Activated naive CD8-positive, alpha-beta T cell treated with anti-CD3 and anti-CD28 coated beads, Interleukin-2, amount 50 U/mL, for 24 hours (primary cell): ENCODE data around the gene POLR1E.

Experiments
- ATAC-seq: fragments of 150-1000 bp; cut with Tn5 transposase; one replicate; pipeline ENCODE4 v1.10.0; 2021
- DNase-seq: peaks from one replicate; pipeline ENCODE4 v3.0.0; 2021
- H3K27ac Mint-ChIP-seq: one replicate; pipeline ENCODE4 v1.8.0; 2021; ENCODE audit warnings: mild to moderate bottlenecking, mixed read lengths
- H3K27me3 Mint-ChIP-seq: one replicate; pipeline ENCODE4 v1.8.0; 2021; ENCODE audit warnings: mixed read lengths
- H3K36me3 Mint-ChIP-seq: one replicate; pipeline ENCODE4 v1.8.0; 2021; ENCODE audit warnings: low read depth, mixed read lengths
- H3K4me1 Mint-ChIP-seq: one replicate; pipeline ENCODE4 v1.8.0; 2021; ENCODE audit warnings: mixed read lengths
- H3K4me3 Mint-ChIP-seq: one replicate; pipeline ENCODE4 v1.8.0; 2021; ENCODE audit warnings: mild to moderate bottlenecking, moderate library complexity, mixed read lengths
- H3K9me3 Mint-ChIP-seq: one replicate; pipeline ENCODE4 v1.8.0; 2021; ENCODE audit warnings: mixed read lengths

POLR1E gene

DNA sequence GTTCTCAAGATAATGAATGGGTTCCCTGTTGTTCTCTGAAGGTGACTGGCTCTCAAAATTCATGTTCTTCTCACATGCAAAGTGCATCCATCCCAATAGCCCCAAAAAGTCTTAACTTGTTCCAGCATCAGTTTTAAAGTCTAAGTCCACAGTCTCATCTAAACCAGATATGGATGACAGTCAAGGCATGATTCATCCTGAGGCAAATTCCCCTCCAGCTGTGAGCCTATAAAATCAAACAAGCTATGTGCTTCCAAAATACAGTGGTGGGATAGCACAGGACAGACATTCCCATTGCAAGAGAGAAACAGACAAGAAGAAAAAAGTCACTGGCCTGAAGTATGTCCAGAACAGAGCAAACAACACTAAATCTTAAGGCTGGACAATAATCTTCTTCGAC lies 65.0 kb downstream of the POLR1E start:
- no peak for DNase-seq
- no peak overlapping the region for H3K27ac Mint-ChIP-seq

DNA sequence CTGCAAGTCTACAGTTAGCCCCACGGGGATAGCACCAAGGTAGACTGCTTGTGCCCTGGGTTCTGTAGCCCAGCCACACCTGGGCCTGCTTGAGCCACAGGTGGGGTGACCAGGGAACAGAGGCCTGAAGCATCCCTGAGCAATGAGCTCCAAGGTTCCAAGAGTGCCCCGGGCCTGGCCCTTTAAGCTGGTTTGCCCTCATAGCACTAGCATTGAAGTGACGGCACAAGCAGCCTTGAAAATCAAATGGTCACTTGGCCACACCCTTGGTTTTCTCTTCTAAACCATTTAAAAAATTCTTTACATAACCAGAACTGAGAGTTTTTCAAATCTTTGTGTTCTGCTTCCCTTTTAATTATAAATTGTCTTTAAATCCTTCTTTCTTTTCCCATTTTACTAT lies 65.7 kb downstream of the POLR1E start:
- H3K9me3 Mint-ChIP-seq = no peaks in the 10 kb centered on the region
- H3K27ac Mint-ChIP-seq = no peak overlapping the region
- H3K4me1 Mint-ChIP-seq = no peaks in the 10 kb centered on the region
- H3K27me3 Mint-ChIP-seq = no peaks in the 10 kb centered on the region
- no peak for ATAC-seq
- no peak overlapping the region for H3K4me3 Mint-ChIP-seq
- no peaks in the 10 kb centered on the region for H3K36me3 Mint-ChIP-seq
- DNase-seq = no peak

More for the DNA sequence above, 65.0 kb downstream of the POLR1E start:
- ATAC-seq = no peak
- Mint-ChIP-seq H3K27me3 (no peaks in the 10 kb centered on the region), H3K4me1 (no peaks in the 10 kb centered on the region), H3K4me3 (no peak overlapping the region), H3K36me3 (no peaks in the 10 kb centered on the region), H3K9me3 (no peaks in the 10 kb centered on the region)

DNA sequence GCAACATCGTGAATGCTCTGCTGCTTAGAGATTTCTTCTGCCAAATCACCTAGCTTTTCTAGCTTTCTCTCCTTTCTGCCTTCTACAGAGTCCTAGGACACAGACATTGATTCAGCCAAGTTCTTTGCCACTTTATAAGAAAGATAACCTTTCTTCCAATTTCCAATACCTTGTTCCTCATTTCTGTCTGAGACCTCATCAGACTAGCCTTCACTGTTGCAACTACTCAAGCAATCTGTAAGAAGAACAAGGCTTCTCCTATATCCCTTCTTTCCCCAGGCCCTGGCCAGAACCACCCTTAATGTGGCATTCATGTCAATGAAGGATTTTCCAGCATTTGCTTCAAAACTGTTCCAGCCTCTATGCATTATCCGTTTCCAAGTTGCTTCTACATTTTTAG lies 66.1 kb downstream of the POLR1E start:
- H3K4me3 Mint-ChIP-seq = no peak overlapping the region
- no peaks in the 10 kb centered on the region for H3K27me3 Mint-ChIP-seq
- no peak for ATAC-seq
- H3K4me1 Mint-ChIP-seq = no peaks in the 10 kb centered on the region
- H3K27ac Mint-ChIP-seq = no peak overlapping the region
- H3K9me3 Mint-ChIP-seq = no peaks in the 10 kb centered on the region
- no peaks in the 10 kb centered on the region for H3K36me3 Mint-ChIP-seq
- no peak for DNase-seq
